H1 (cell line): ENCODE results near the gene ZBED1.

ENCODE experiments used
- ATF3 ChIP-seq: IDR thresholded peaks from 2 replicates; pipeline ENCODE4 v1.6.1; 2011; ENCODE audit warnings: low read depth, mild to moderate bottlenecking, low read length; ENCODE audit not compliant: insufficient read depth
- CBX5 ChIP-seq: fragments of 300-800, 300-1000 bp; sonication (generic); IDR thresholded peaks from 2 replicates; pipeline ENCODE4 v1.7.1; 2016; ENCODE audit warnings: antibody characterized with exemption, low read length, low read depth
- E2F6 ChIP-seq: IDR thresholded peaks from 2 replicates; pipeline ENCODE4 v1.6.1; 2012; ENCODE audit warnings: inconsistent platforms
- RFX5 ChIP-seq: IDR thresholded peaks from 2 replicates; pipeline ENCODE4 v1.6.1; 2011; ENCODE audit warnings: low read depth, low read length, improper control_type of control experiment, borderline replicate concordance

- TF ChIP-seq RFX5 (no peak), CBX5 (no peak), ATF3 (no peak), E2F6 (no peak)
Measured at GRCh38 chrX:2536141-2536540, 35.4 kb upstream of the ZBED1 start.
